ENCODE data around the gene TDRKH.
"Not testable (repeated sequence)": the region's sequence is repeated elsewhere in the genome, so short reads cannot be mapped to it uniquely, and the experiment has no call there.

The TDRKH gene

GRCh38 chr1:151739590-151740355 lies 50.5 kb downstream of the TDRKH start:
- no peak overlapping the region for H3K4me2 ChIP-seq (ENCODE audit: low read depth, low read length, poor library complexity, severe bottlenecking)
- H3K9ac ChIP-seq (ENCODE audit: low read depth, low read length, poor library complexity, severe bottlenecking): no peak overlapping the region
- no peak for TF ChIP-seq EZH2phosphoT487 (IDR thresholded peaks at IDR 0.05; ENCODE audit: borderline replicate concordance)
- TF ChIP-seq CTCF (conservative IDR thresholded peaks at IDR 0.05; ENCODE audit: low read length): no peak
- no peaks in the 10 kb centered on the region for H3F3A ChIP-seq (ENCODE audit: low read depth)
- H3K79me2 ChIP-seq (ENCODE audit: insufficient read depth, low read length): no peaks in the 10 kb centered on the region
- peaks cover 8% of the 10 kb centered on the region for H3K27me3 ChIP-seq (ENCODE audit: insufficient read depth, low read length, poor library complexity, severe bottlenecking)
- no peaks in the 10 kb centered on the region for H3K36me3 ChIP-seq (ENCODE audit: insufficient read depth, low read length)
- H3K4me1 ChIP-seq (ENCODE audit: insufficient read depth, low read length, poor library complexity, severe bottlenecking): no peaks in the 10 kb centered on the region
- no peak overlapping the region for H3K4me3 ChIP-seq (ENCODE audit: low read length, poor library complexity, severe bottlenecking)
- no peak overlapping the region for H2AFZ ChIP-seq (ENCODE audit: low read length)
- no peaks in the 10 kb centered on the region; the same call in 1 of the 2 replicates for H3K9me3 ChIP-seq (ENCODE audit: insufficient read depth, low read depth, low read length)
- H4K20me1 ChIP-seq (ENCODE audit: insufficient read depth, low read length, poor library complexity, severe bottlenecking): no peaks in the 10 kb centered on the region
- no peaks in the 10 kb centered on the region for H3K9me2 ChIP-seq (replicated peaks; ENCODE audit: low read depth, low read length)

GRCh38 chr1:151737479-151737878 lies 52.8 kb downstream of the TDRKH start:
- no peak for TF ChIP-seq CTCF (conservative IDR thresholded peaks at IDR 0.05; ENCODE audit: low read length)
- TF ChIP-seq EZH2phosphoT487 (IDR thresholded peaks at IDR 0.05; ENCODE audit: borderline replicate concordance): no peak
- no peaks in the 10 kb centered on the region for H3K36me3 ChIP-seq (ENCODE audit: insufficient read depth, low read length)
- H3K9me2 ChIP-seq (replicated peaks; ENCODE audit: low read depth, low read length): no peaks in the 10 kb centered on the region
- no peaks in the 10 kb centered on the region for H3K79me2 ChIP-seq (ENCODE audit: insufficient read depth, low read length)
- no peak overlapping the region for H2AFZ ChIP-seq (ENCODE audit: low read length)
- no peaks in the 10 kb centered on the region for H3K4me1 ChIP-seq (ENCODE audit: insufficient read depth, low read length, poor library complexity, severe bottlenecking)
- H3K9me3 ChIP-seq (ENCODE audit: insufficient read depth, low read depth, low read length): no peaks in the 10 kb centered on the region; the same call in 1 of the 2 replicates
- no peaks in the 10 kb centered on the region for H4K20me1 ChIP-seq (ENCODE audit: insufficient read depth, low read length, poor library complexity, severe bottlenecking)
- no peaks in the 10 kb centered on the region for H3K27me3 ChIP-seq (ENCODE audit: insufficient read depth, low read length, poor library complexity, severe bottlenecking)
- no peaks in the 10 kb centered on the region for H3F3A ChIP-seq (ENCODE audit: low read depth)
- no peak overlapping the region for H3K4me2 ChIP-seq (ENCODE audit: low read depth, low read length, poor library complexity, severe bottlenecking)
- no peak overlapping the region for H3K9ac ChIP-seq (ENCODE audit: low read depth, low read length, poor library complexity, severe bottlenecking)
- no peak overlapping the region for H3K4me3 ChIP-seq (ENCODE audit: low read length, poor library complexity, severe bottlenecking)

- Histone ChIP-seq H3K9ac (ENCODE audit: low read depth, low read length, poor library complexity, severe bottlenecking) (no peak overlapping the region), H3K4me3 (ENCODE audit: low read length, poor library complexity, severe bottlenecking) (no peak overlapping the region), H3K9me3 (ENCODE audit: insufficient read depth, low read depth, low read length) (no peaks in the 10 kb centered on the region; the same call in 1 of the 2 replicates), H4K20me1 (ENCODE audit: insufficient read depth, low read length, poor library complexity, severe bottlenecking) (no peaks in the 10 kb centered on the region), H3K9me2 (replicated peaks; ENCODE audit: low read depth, low read length) (no peaks in the 10 kb centered on the region), H3K4me1 (ENCODE audit: insufficient read depth, low read length, poor library complexity, severe bottlenecking) (no peaks in the 10 kb centered on the region), H3F3A (ENCODE audit: low read depth) (no peaks in the 10 kb centered on the region), H3K36me3 (ENCODE audit: insufficient read depth, low read length) (no peaks in the 10 kb centered on the region), H2AFZ (ENCODE audit: low read length) (no peak overlapping the region), H3K4me2 (ENCODE audit: low read depth, low read length, poor library complexity, severe bottlenecking) (no peak overlapping the region), H3K79me2 (ENCODE audit: insufficient read depth, low read length) (no peaks in the 10 kb centered on the region), H3K27me3 (ENCODE audit: insufficient read depth, low read length, poor library complexity, severe bottlenecking) (no peaks in the 10 kb centered on the region)
- TF ChIP-seq CTCF (conservative IDR thresholded peaks at IDR 0.05; ENCODE audit: low read length) (no peak), EZH2phosphoT487 (IDR thresholded peaks at IDR 0.05; ENCODE audit: borderline replicate concordance) (no peak)
Measured at GRCh38 chr1:151737026-151737425, 53.3 kb downstream of the TDRKH start.

- not testable (repeated sequence) for H3F3A ChIP-seq (ENCODE audit: low read depth); H4K20me1 ChIP-seq (ENCODE audit: insufficient read depth, low read length, poor library complexity, severe bottlenecking); H3K36me3 ChIP-seq (ENCODE audit: insufficient read depth, low read length); H3K4me3 ChIP-seq (ENCODE audit: low read length, poor library complexity, severe bottlenecking); H2AFZ ChIP-seq (ENCODE audit: low read length); H3K4me2 ChIP-seq (ENCODE audit: low read depth, low read length, poor library complexity, severe bottlenecking); H3K79me2 ChIP-seq (ENCODE audit: insufficient read depth, low read length); H3K27me3 ChIP-seq (ENCODE audit: insufficient read depth, low read length, poor library complexity, severe bottlenecking); H3K9ac ChIP-seq (ENCODE audit: low read depth, low read length, poor library complexity, severe bottlenecking); H3K4me1 ChIP-seq (ENCODE audit: insufficient read depth, low read length, poor library complexity, severe bottlenecking); H3K9me2 ChIP-seq (replicated peaks; ENCODE audit: low read depth, low read length); H3K9me3 ChIP-seq (ENCODE audit: insufficient read depth, low read depth, low read length)
Measured at GRCh38 chr1:151733995-151734394, 56.3 kb downstream of the TDRKH start.

Measured in Loucy (cell line).